HPDE6-E6E7 (cell line): ENCODE data around the gene TSC2.
A peak's percentile ranks its signal among the peaks of the same experiment; 100 is the strongest.

Experiments
- DNase-seq: peaks from one replicate; pipeline ENCODE4 v3.0.0; 2011; ENCODE audit warnings: missing footprints; ENCODE audit errors: extremely low spot score

The TSC2 gene

GRCh38 chr16:2047330-2048115, at the start of gene TSC2, which contains the start of gene NTHL1:
TSS of gene TSC2 (plus strand) at chr16:2047985. CDS start at chr16:2048616, 631 bp downstream.
TSS of gene NTHL1 (minus strand) at chr16:2047834. CDS start at chr16:2047823, 11 bp downstream.
- DNase-seq, result peak; percentile 93

GRCh38 chr16:1998360-1998835, 49.4 kb upstream of the TSC2 start:
- DNase-seq, result no peak

- no peak for DNase-seq
Measured at GRCh38 chr16:1998852-1999801, 48.7 kb upstream of the TSC2 start.

GRCh38 chr16:1999866-2000514, 47.8 kb upstream of the TSC2 start:
- no peak for DNase-seq

- DNase-seq, result no peak
Measured at GRCh38 chr16:2001035-2001434, 46.8 kb upstream of the TSC2 start.

- no peak for DNase-seq
Measured at GRCh38 chr16:2001456-2002355, 46.1 kb upstream of the TSC2 start.

- DNase-seq, result no peak
Measured at GRCh38 chr16:2002406-2003230, 45.2 kb upstream of the TSC2 start.

- no peak for DNase-seq
Measured at GRCh38 chr16:2003231-2003826, 44.5 kb upstream of the TSC2 start.

- DNase-seq, result no peak
Measured at GRCh38 chr16:2003827-2004641, 43.8 kb upstream of the TSC2 start.

- no peak for DNase-seq
Measured at GRCh38 chr16:2004795-2005517, 42.8 kb upstream of the TSC2 start.

GRCh38 chr16:2005646-2006045, 42.1 kb upstream of the TSC2 start:
- no peak for DNase-seq

- no peak for DNase-seq
Measured at GRCh38 chr16:2006317-2006716, 41.5 kb upstream of the TSC2 start.

- no peak for DNase-seq
Measured at GRCh38 chr16:2007081-2007836, 40.5 kb upstream of the TSC2 start.

GRCh38 chr16:2008009-2008526, 39.7 kb upstream of the TSC2 start:
- DNase-seq, result peak; percentile 86

GRCh38 chr16:2008631-2009163, 39.1 kb upstream of the TSC2 start:
- no peak for DNase-seq

GRCh38 chr16:2009164-2009711, 38.5 kb upstream of the TSC2 start:
- no peak for DNase-seq
